HepG2 (cell line): Measurements from ENCODE around the gene SDK1. TPM values are rescaled to one million over a fixed set of nuclear protein-coding genes. Genes with fewer than 3 reads are reported as not detected.

Experiments
- ATAC-seq: fragments of 200-7000 bp; cut with Tn5 transposase; 3 replicates; pipeline ENCODE4 v1.9.1; 2020; ENCODE audit warnings: mild to moderate bottlenecking, moderate library complexity
- BruUV-seq: library from RNA; stranded (reverse); fragments of 400-500 nt; replicated peaks from 2 replicates; lab custom pipeline; 2021; lab: Mats Ljungman, UMichigan
- CTCF ChIA-PET: fragments of 300-600 bp; formaldehyde crosslinking; extraction: SDS; loops from one replicate; lab custom pipeline; 2021; ENCODE audit warnings: low total read pairs, inconsistent platforms, low intra/inter-chr PET ratio; lab: Yijun Ruan, JAX
- POLR2A ChIA-PET: fragments of 350-600 bp; sonication (Branson Sonifier 250); formaldehyde crosslinking; loops from one replicate; lab custom pipeline; 2020; ENCODE audit warnings: antibody characterized with exemption, inconsistent platforms; lab: Yijun Ruan, JAX
- DNase-seq: peaks from one replicate; pipeline ENCODE4 v3.0.0-alpha.2; 2015; ENCODE audit warnings: low spot score
- FAIRE-seq: peaks from 3 replicates; lab custom pipeline; 2011; peaks lifted over from hg19 to GRCh38; lab: Jason Lieb, UNC
- H2AFZ ChIP-seq: one replicate; pipeline ENCODE4 v1.6.1; 2011; ENCODE audit warnings: low read length, inconsistent platforms
- H3K27ac ChIP-seq: fragments of 300-600 bp; 3 replicates; pipeline ENCODE4 v1.8.0; 2011; ENCODE audit warnings: mixed run types, mild to moderate bottlenecking, mixed read lengths, low read length, inconsistent platforms; ENCODE audit not compliant: insufficient read depth; ENCODE audit errors: extremely low read length
- H3K27me3 ChIP-seq, 2 experiments: fragments of 200-600 bp in 1 of 2; 2 replicates in 1 of 2; 3 replicates in 1 of 2; pipeline versions ENCODE4 v1.6.0 to v1.8.0; 2011; ENCODE audit warnings: low read length in 2 of 2, mild to moderate bottlenecking in 2 of 2, moderate library complexity in 2 of 2, inconsistent platforms in 1 of 2; ENCODE audit not compliant: insufficient read depth in 2 of 2, control insufficient read depth in 1 of 2
- H3K36me3 ChIP-seq, 2 experiments: fragments of 200-600 bp in 1 of 2; replicated peaks in 1 of 2; 2 replicates in 1 of 2; 3 replicates in 1 of 2; pipeline versions ENCODE4 v1.5.1 to v1.8.0; 2011; ENCODE audit warnings: low read length in 2 of 2, inconsistent platforms in 1 of 2; ENCODE audit not compliant: insufficient read depth in 2 of 2, control insufficient read depth in 1 of 2
- H3K4me1 ChIP-seq: 2 replicates; pipeline ENCODE4 v1.5.1; 2012; ENCODE audit warnings: low read length, inconsistent platforms; ENCODE audit not compliant: insufficient read depth
- H3K4me2 ChIP-seq: 2 replicates; pipeline ENCODE4 v1.6.0; 2011; ENCODE audit warnings: low read depth, low read length, inconsistent platforms
- H3K4me3 ChIP-seq, 3 experiments: fragments of 200-600 bp in 1 of 3; sonication (generic), shearing (Covaris generic) in 1 of 3; replicated peaks in 1 of 3; 2 replicates each; pipeline ENCODE4 v1.5.1; 2011 to 2016; ENCODE audit warnings: low read length in 3 of 3, inconsistent platforms in 2 of 3, low read depth in 2 of 3, mild to moderate bottlenecking in 2 of 3, control low read depth in 1 of 3, mixed read lengths in 1 of 3; ENCODE audit not compliant: insufficient read depth in 1 of 3
- H3K79me2 ChIP-seq: one replicate; pipeline ENCODE4 v1.6.1; 2011; ENCODE audit warnings: low read length, inconsistent platforms; ENCODE audit not compliant: insufficient read depth
- H3K9ac ChIP-seq: 2 replicates; pipeline ENCODE4 v1.6.0; 2011; ENCODE audit warnings: mild to moderate bottlenecking, low read depth, low read length, inconsistent platforms; ENCODE audit not compliant: insufficient read depth
- H3K9me3 ChIP-seq: 2 replicates; pipeline ENCODE4 v1.5.1; 2012; ENCODE audit warnings: mild to moderate bottlenecking, low read length
- H4K20me1 ChIP-seq: 2 replicates; pipeline ENCODE4 v1.6.0; 2011; ENCODE audit warnings: inconsistent platforms, mild to moderate bottlenecking, low read length, moderate library complexity; ENCODE audit not compliant: insufficient read depth
- CEBPG ChIP-seq: IDR thresholded peaks from 2 replicates; pipeline ENCODE4 v1.6.1; 2016
- RELA ChIP-seq: sonication (generic); formaldehyde crosslinking; IDR thresholded peaks from 2 replicates; pipeline ENCODE4 v1.4.0; 2020; ENCODE audit warnings: missing genetic modification reagents
- RFXANK ChIP-seq: IDR thresholded peaks from 2 replicates; pipeline ENCODE4 v1.6.1; 2016
- TCF12 ChIP-seq, 2 experiments: fragments of 450-650 bp in 1 of 2; sonication (generic) in 1 of 2; formaldehyde crosslinking in 1 of 2; IDR thresholded peaks; 2 replicates each; pipeline versions ENCODE4 v1.6.1 to v1.8.0; 2017 to 2022; ENCODE audit warnings: antibody characterized with exemption in 1 of 2, mild to moderate bottlenecking in 1 of 2, missing genetic modification reagents in 1 of 2, moderate library complexity in 1 of 2
- ZNF251 ChIP-seq: sonication (generic); formaldehyde crosslinking; IDR thresholded peaks from 2 replicates; pipeline ENCODE4 v1.9.0; 2021; ENCODE audit warnings: mild to moderate bottlenecking, missing genetic modification reagents
- WGBS: methylation state at CpG from one replicate; pipeline ENCODE4 v1.1.6; 2017; ENCODE audit warnings: low lambda C conversion rate; 5-methylcytosine and 5-hydroxymethylcytosine counted together
- in situ Hi-C: cut with HindIII; loops from 2 replicates; pipeline ENCODE4 v1.10.0; 2017; ENCODE audit warnings: low pct_unique_long_range_greater_than_20kb; ENCODE audit not compliant: extremely low pct_ligation_motif_present
- intact Hi-C: fragments of 100-400 bp; cut with micrococcal nuclease; formaldehyde crosslinking; loops from one replicate; pipeline ENCODE4 v1.10.0; 2022; ENCODE audit not compliant: unreplicated experiment
- polyA plus RNA-seq, 8 experiments: library from polyadenylated mRNA; depleted of rRNA in 3 of 8; stranded (reverse) in 7 of 8; unstranded in 1 of 8; fragments of >200 nt; fragmentation: Illumina TruSeq in 4 of 8; extraction: Trizol in 4 of 8; gene quantifications; 2 replicates each; pipeline versions ENCODE4 v1.2.1 to v1.2.3, GENCODE V29; 2011 to 2016; ENCODE audit warnings: low read depth in 4 of 8, missing spikeins in 1 of 8, mixed read lengths in 1 of 8; ENCODE audit not compliant: insufficient read depth in 1 of 8
- total RNA-seq, 5 experiments: library from RNA; depleted of rRNA; stranded (reverse); fragments of >200 nt; fragmentation: Illumina TruSeq; extraction: Trizol; gene quantifications; 2 replicates each; pipeline ENCODE4 v1.2.3, GENCODE V29; 2016; ENCODE audit warnings: low read depth in 1 of 5
- TF ChIP-seq, protein P1 (sequence below): sonication (generic); formaldehyde crosslinking; IDR thresholded peaks from 2 replicates; pipeline ENCODE4 v1.4.0; 2020; ENCODE audit warnings: mild to moderate bottlenecking, missing genetic modification reagents
- TF ChIP-seq, protein P2 (sequence below): sonication (generic); IDR thresholded peaks from 2 replicates; pipeline ENCODE4 v1.6.1; 2016; ENCODE audit warnings: low read depth, borderline replicate concordance
- TF ChIP-seq, protein P3 (sequence below): IDR thresholded peaks from 2 replicates; pipeline ENCODE4 v1.6.1; 2016; ENCODE audit warnings: mild to moderate bottlenecking, missing biosample characterization, missing genetic modification reagents
- TF ChIP-seq, protein P4 (sequence below): sonication (generic); formaldehyde crosslinking; IDR thresholded peaks from 2 replicates; pipeline ENCODE4 v1.4.0; 2020; ENCODE audit warnings: missing genetic modification reagents
- TF ChIP-seq, protein P5 (sequence below): sonication (generic); formaldehyde crosslinking; IDR thresholded peaks from 2 replicates; pipeline ENCODE4 v1.4.0; 2020; ENCODE audit warnings: low read depth, missing genetic modification reagents
- TF ChIP-seq, protein P6 (sequence below): sonication (generic); formaldehyde crosslinking; conservative IDR thresholded peaks from 2 replicates; pipeline ENCODE4 v1.8.0; 2022; ENCODE audit warnings: missing genetic modification reagents
- TF ChIP-seq, protein P7 (sequence below): sonication (generic); formaldehyde crosslinking; IDR thresholded peaks from 2 replicates; pipeline ENCODE4 v1.8.0; 2022; ENCODE audit warnings: mild to moderate bottlenecking, missing genetic modification reagents, borderline replicate concordance
- TF ChIP-seq, protein P8 (sequence below): sonication (generic); formaldehyde crosslinking; IDR thresholded peaks from 2 replicates; pipeline ENCODE4 v1.9.0; 2021; ENCODE audit warnings: missing genetic modification reagents, borderline replicate concordance

The SDK1 gene
- total and polyA plus RNA-seq, 2 of the 13 experiments (the other 11 are each of a cell fraction or from before 2014, with no cell fraction given): 0.35 to 2.4 TPM

DNA sequence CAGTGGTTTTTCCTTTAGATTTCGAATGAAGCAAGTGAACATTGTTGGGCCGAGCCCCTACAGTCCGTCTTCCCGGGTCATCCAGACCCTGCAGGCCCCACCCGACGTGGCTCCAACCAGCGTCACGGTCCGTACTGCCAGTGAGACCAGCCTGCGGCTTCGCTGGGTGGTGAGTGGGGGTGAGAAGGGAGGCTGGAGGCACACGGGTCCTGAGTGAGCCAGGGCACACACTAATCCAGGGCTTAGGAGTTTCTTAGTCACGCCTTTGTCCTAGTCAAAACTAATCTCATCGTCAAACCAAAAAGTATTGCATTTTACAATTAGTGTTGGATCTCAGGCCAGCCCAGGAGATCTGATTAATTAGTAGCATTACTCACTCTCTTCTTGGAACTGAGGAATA lies 812.2 kb downstream of the SDK1 start:
- POLR2A ChIA-PET: no interaction called here
- no peak overlapping the region for H2AFZ ChIP-seq
- H3K9me3 ChIP-seq: no peaks in the 10 kb centered on the region
- H3K4me1 ChIP-seq: no peaks in the 10 kb centered on the region
- no peaks in the 10 kb centered on the region for H3K79me2 ChIP-seq
- H3K9ac ChIP-seq: no peak overlapping the region
- no peak for ATAC-seq
- no peaks in the 10 kb centered on the region for H3K27me3 ChIP-seq
- WGBS: 89% methylated on average over 14 of the region's 14 CpGs
- no peaks in the 10 kb centered on the region for H4K20me1 ChIP-seq
- no peaks in the 10 kb centered on the region; a peak in 1 of 5 replicates for H3K36me3 ChIP-seq
- CTCF ChIA-PET: no interaction called here
- no peak overlapping the region for H3K4me2 ChIP-seq
- no TSS peak for BruUV-seq
- no peak for FAIRE-seq
- no peak overlapping the region for H3K27ac ChIP-seq
- H3K4me3 ChIP-seq: no peak overlapping the region
- DNase-seq: no peak
- intact Hi-C loops: no loop called here
- in situ Hi-C loops: no loop called here
- TF ChIP-seq, protein P1, sequence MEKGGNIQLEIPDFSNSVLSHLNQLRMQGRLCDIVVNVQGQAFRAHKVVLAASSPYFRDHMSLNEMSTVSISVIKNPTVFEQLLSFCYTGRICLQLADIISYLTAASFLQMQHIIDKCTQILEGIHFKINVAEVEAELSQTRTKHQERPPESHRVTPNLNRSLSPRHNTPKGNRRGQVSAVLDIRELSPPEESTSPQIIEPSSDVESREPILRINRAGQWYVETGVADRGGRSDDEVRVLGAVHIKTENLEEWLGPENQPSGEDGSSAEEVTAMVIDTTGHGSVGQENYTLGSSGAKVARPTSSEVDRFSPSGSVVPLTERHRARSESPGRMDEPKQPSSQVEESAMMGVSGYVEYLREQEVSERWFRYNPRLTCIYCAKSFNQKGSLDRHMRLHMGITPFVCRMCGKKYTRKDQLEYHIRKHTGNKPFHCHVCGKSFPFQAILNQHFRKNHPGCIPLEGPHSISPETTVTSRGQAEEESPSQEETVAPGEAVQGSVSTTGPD (CRISPR knock-in tag): no peak
- TF ChIP-seq, protein P2, sequence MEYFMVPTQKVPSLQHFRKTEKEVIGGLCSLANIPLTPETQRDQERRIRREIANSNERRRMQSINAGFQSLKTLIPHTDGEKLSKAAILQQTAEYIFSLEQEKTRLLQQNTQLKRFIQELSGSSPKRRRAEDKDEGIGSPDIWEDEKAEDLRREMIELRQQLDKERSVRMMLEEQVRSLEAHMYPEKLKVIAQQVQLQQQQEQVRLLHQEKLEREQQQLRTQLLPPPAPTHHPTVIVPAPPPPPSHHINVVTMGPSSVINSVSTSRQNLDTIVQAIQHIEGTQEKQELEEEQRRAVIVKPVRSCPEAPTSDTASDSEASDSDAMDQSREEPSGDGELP: no peak
- TF ChIP-seq TCF12 (IDR thresholded peaks at IDR 0.05) (no peak), TCF12 (CRISPR knock-in tag; IDR thresholded peaks at IDR 0.05) (no peak), CEBPG (CRISPR knock-in tag) (no peak), RELA (no peak), RFXANK (no peak), ZNF251 (CRISPR knock-in tag) (no peak)
- TF ChIP-seq, protein P3, sequence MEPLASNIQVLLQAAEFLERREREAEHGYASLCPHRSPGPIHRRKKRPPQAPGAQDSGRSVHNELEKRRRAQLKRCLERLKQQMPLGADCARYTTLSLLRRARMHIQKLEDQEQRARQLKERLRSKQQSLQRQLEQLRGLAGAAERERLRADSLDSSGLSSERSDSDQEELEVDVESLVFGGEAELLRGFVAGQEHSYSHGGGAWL (CRISPR knock-in tag): no peak
- TF ChIP-seq, protein P4, sequence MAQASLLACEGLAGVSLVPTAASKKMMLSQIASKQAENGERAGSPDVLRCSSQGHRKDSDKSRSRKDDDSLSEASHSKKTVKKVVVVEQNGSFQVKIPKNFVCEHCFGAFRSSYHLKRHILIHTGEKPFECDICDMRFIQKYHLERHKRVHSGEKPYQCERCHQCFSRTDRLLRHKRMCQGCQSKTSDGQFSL: no peak
- TF ChIP-seq, protein P5, sequence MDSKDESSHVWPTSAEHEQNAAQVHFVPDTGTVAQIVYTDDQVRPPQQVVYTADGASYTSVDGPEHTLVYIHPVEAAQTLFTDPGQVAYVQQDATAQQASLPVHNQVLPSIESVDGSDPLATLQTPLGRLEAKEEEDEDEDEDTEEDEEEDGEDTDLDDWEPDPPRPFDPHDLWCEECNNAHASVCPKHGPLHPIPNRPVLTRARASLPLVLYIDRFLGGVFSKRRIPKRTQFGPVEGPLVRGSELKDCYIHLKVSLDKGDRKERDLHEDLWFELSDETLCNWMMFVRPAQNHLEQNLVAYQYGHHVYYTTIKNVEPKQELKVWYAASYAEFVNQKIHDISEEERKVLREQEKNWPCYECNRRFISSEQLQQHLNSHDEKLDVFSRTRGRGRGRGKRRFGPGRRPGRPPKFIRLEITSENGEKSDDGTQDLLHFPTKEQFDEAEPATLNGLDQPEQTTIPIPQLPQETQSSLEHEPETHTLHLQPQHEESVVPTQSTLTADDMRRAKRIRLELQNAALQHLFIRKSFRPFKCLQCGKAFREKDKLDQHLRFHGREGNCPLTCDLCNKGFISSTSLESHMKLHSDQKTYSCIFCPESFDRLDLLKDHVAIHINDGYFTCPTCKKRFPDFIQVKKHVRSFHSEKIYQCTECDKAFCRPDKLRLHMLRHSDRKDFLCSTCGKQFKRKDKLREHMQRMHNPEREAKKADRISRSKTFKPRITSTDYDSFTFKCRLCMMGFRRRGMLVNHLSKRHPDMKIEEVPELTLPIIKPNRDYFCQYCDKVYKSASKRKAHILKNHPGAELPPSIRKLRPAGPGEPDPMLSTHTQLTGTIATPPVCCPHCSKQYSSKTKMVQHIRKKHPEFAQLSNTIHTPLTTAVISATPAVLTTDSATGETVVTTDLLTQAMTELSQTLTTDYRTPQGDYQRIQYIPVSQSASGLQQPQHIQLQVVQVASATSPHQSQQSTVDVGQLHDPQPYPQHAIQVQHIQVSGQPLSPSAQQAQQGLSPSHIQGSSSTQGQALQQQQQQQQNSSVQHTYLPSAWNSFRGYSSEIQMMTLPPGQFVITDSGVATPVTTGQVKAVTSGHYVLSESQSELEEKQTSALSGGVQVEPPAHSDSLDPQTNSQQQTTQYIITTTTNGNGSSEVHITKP (CRISPR knock-in tag): no peak
- TF ChIP-seq, protein P6, sequence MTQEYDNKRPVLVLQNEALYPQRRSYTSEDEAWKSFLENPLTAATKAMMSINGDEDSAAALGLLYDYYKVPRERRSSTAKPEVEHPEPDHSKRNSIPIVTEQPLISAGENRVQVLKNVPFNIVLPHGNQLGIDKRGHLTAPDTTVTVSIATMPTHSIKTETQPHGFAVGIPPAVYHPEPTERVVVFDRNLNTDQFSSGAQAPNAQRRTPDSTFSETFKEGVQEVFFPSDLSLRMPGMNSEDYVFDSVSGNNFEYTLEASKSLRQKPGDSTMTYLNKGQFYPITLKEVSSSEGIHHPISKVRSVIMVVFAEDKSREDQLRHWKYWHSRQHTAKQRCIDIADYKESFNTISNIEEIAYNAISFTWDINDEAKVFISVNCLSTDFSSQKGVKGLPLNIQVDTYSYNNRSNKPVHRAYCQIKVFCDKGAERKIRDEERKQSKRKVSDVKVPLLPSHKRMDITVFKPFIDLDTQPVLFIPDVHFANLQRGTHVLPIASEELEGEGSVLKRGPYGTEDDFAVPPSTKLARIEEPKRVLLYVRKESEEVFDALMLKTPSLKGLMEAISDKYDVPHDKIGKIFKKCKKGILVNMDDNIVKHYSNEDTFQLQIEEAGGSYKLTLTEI (CRISPR knock-in tag): no peak
- TF ChIP-seq, protein P7, sequence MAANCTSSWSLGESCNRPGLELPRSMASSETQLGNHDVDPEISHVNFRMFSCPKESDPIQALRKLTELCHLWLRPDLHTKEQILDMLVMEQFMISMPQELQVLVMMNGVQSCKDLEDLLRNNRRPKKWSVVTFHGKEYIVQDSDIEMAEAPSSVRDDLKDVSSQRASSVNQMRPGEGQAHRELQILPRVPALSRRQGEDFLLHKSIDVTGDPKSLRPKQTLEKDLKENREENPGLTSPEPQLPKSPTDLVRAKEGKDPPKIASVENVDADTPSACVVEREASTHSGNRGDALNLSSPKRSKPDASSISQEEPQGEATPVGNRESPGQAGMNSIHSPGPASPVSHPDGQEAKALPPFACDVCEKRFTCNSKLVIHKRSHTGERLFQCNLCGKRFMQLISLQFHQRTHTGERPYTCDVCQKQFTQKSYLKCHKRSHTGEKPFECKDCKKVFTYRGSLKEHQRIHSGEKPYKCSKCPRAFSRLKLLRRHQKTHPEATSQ (CRISPR knock-in tag): no peak
- TF ChIP-seq, protein P8, sequence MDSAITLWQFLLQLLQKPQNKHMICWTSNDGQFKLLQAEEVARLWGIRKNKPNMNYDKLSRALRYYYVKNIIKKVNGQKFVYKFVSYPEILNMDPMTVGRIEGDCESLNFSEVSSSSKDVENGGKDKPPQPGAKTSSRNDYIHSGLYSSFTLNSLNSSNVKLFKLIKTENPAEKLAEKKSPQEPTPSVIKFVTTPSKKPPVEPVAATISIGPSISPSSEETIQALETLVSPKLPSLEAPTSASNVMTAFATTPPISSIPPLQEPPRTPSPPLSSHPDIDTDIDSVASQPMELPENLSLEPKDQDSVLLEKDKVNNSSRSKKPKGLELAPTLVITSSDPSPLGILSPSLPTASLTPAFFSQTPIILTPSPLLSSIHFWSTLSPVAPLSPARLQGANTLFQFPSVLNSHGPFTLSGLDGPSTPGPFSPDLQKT (CRISPR knock-in tag): no peak
